ENCODE results near the gene TMEM26.

TMEM26 gene

DNA sequence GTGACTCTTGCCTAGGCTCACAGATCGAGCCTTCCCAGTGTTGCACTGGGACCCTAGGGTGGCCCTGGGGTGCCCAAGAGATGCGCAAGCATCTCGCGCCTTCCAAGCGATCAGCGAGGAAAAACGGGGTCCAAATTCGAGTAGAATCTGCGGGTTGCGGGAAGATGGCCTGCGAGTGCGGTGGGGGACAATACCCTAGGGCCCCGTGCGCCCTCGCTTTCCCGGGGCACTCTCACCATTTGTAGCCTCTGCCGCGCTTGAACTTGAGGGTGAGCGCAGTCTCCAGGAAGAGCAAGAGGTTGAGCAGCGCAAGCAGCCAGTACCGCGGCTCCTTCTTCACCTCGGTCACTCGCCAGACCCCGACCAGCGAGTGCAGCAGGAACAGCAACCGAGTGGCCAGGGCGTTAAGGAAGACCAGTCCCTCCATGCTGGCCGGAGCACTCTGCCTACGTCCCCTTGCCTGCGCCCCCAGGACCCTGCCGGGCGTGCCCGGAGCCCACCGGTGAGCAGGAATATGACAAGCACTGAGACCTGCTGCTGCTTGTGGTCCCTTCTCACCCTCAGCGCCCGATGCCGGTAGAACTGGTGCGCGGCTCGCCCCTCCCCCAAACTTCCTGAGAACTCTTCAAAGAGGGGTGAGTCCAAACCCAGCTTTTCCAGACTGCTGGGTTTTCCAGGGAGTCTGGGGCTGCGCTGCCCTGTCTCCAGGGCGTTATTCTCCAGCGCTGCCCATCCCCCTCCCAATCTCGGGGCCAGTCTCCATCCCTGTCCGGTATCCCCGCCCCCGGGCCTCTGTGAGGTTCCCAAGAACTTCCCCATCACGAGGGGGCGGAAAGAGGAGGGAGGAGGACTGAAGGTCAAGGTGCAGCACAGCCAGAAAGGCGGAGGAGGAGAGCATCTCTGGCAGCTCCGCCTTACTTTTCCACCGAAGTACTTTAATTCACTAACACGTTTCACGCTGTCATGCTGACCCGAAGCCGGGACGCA is at the start of gene TMEM26:
Gene TMEM26 (minus strand): TSS at position 727 of the 987 bp plus-strand sequence. CDS start 300 bp downstream, at position 427.
- no peak for DNase-seq (ENCODE audit: low spot score)

DNA sequence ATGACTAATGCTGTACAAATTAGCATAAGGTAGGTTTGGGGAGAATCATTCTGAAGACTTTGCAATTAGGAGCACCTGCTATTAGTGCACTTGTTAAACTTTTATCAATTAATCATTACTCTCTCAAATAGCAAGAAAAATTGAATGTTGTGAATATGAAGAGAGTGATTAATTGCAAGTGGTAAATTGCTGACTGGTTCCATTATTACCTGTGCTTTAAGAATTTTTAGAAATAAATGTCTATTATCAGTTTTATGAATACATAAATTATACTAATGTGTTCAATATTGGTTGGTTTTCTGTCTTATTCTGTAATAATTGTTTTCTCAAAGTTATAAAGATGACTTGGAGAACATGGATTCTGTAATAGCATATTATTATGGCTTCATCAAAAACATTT is 47.3 kb upstream of the TMEM26 start:
- DNase-seq (ENCODE audit: low spot score): no peak

DNA sequence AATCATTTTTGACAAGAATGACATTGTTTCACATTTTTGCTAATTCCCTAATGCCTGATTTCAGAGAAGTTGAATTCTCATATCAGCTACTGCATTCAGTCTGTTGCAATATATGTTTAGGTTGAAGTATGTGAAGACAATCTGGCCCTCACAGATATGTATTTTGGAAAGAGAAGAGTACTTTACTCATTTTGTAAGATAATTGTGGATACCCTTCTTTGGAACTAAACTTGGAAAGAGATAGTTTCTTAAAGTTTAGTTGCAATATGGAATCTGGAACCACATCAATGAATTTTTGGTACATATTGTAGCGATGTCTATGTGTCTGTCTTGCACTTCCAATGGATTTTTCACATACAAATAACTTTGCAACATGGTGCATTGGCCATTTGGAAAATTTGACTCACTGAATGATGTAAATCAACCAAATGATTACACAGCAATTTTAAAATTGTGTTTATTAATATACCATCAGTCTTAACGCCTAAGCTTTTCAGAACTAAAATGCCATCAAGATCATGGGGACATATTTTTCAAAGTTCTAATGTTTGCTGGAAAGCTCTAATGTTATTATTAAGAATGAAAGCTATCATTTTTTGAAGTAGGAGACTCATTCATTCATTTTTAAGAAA is 39.3 kb upstream of the TMEM26 start:
- DNase-seq (ENCODE audit: low spot score): no peak

- DNase-seq (ENCODE audit: low spot score): no peak
Observed at GRCh38 chr10:61487506-61487905, 34.3 kb upstream of the TMEM26 start.

GRCh38 chr10:61486738-61487396 is 33.7 kb upstream of the TMEM26 start:
- DNase-seq (ENCODE audit: low spot score): no peak

GRCh38 chr10:61486251-61486650 is 33.1 kb upstream of the TMEM26 start:
- DNase-seq (ENCODE audit: low spot score): no peak

DNA sequence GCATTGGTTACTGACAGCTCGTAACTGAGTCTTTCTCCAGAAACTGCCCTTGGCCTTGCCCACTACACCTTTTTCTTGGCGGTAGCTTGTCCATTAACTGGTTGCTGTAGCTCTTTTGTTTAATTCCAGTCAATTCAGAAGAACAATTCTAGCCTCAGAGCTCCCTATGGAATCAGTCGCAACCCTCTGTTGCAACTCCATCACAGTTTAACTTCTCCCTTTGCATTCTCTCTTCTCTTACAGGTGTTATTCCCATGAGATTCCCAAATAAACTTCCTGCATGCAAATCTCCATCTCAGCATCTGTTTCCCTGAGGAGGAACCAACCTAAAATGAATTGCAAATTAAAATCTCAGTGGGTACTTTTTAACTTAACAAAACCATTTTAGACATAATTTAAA is 28.4 kb upstream of the TMEM26 start:
- DNase-seq (ENCODE audit: low spot score): no peak

- DNase-seq (ENCODE audit: low spot score): no peak
Observed at GRCh38 chr10:61480208-61480607, 27.0 kb upstream of the TMEM26 start.

GRCh38 chr10:61478621-61479312 is 25.6 kb upstream of the TMEM26 start:
- no peak for DNase-seq (ENCODE audit: low spot score)

DNA sequence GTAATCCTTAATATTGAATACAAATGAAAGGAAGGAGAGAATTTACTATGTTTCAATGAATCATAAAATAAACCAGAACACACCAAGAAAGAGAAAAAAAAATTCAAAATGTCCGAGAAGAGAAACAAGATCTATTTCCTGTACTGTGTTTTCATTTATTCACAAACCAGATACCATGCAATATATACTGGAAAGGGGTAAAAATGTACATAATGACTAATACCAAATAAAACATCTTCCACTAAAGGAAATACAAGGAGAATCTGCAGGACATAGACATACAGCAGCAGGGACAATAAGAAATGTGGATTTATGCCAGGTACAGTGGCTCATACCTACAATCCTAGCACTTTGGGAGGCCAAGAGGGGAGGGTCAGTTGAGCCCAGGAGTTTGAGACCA is 24.3 kb upstream of the TMEM26 start:
- DNase-seq (ENCODE audit: low spot score): no peak

- DNase-seq (ENCODE audit: low spot score): no peak
Observed at GRCh38 chr10:61476529-61476928, 23.3 kb upstream of the TMEM26 start.

- DNase-seq (ENCODE audit: low spot score): no peak
Observed at GRCh38 chr10:61475449-61475873, 22.3 kb upstream of the TMEM26 start.

- DNase-seq (ENCODE audit: low spot score): no peak
Observed at GRCh38 chr10:61472090-61472674, 19.0 kb upstream of the TMEM26 start.

GRCh38 chr10:61471491-61471890 is 18.3 kb upstream of the TMEM26 start:
- DNase-seq (ENCODE audit: low spot score): no peak

GRCh38 chr10:61470740-61471139 is 17.6 kb upstream of the TMEM26 start:
- DNase-seq (ENCODE audit: low spot score): no peak

- no peak for DNase-seq (ENCODE audit: low spot score)
Observed at GRCh38 chr10:61465901-61466632, 12.9 kb upstream of the TMEM26 start.

GRCh38 chr10:61465171-61465496 is 12.0 kb upstream of the TMEM26 start:
- no peak for DNase-seq (ENCODE audit: low spot score)

GRCh38 chr10:61464461-61465170 is 11.4 kb upstream of the TMEM26 start:
- no peak for DNase-seq (ENCODE audit: low spot score)

DNA sequence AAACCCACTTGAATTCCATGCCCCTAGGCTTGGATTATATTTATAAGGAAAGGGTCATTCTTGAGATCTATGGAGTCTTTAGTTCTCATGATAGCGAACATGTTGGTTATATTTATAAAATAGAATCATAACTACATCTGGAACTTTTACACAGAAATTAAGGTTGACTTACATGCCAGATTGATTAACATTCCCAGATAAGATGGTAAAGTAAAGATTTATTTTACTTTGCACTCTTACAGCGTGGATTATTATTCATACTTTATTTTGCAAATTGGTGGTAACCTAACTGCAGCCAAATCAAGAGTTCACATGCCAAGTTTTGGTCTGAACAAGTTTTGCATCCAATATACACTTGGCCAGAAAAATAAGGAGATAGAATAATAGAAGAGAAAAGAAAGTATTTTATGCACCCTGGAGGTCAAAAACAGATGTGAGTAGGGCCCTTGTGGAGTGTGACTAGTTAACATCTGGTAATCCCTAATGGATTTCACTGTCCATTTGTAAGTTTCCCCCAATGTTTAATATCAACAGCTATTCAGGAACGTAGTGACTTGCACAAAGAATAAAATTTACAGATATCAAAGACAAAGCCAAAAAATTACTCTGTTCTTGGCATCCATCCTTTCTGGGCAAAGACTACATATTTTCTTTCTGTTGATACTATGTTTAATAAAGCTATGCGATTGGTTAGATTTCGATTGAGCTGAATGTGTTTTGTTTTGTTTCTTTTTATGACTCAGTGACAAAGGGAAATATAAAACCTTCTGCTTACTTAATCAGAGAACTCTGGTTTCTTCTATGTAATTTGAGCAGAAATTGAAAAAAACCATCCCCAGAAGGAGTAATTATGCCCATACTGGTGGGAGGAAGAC is 10.1 kb upstream of the TMEM26 start:
- no peak for DNase-seq (ENCODE audit: low spot score)

DNA sequence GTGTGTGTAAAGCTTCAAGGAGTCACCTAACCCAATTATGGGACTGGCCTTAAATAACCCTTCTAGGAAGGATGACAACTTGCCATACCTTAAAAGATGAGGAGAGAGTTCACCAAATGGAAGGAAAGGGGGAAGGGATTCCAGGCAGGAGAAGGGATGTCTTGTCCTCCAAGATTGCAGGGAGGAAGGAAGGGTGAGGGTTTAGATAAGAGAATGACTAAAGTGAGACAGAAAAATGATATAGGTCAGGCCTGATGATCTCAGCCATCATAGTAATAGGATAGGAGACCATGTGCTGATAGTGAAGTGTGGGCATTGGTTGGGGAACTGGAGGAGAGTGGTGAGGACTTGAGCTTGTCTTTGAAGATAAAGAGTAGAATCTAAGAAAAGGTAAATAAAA is 7.7 kb upstream of the TMEM26 start:
- DNase-seq (ENCODE audit: low spot score): no peak
